HG03108 (cell line): ENCODE measurements around the gene SEC24D.
"Not testable (repeated sequence)": the region's sequence is repeated elsewhere in the genome, so short reads cannot be mapped to it uniquely, and the experiment has no call there.

Experiments
- ATAC-seq: cut with Tn5 transposase; IDR thresholded peaks from one replicate; pipeline ENCODE4 v1.9.1; 2021; ENCODE audit warnings: moderate library complexity; ENCODE audit not compliant: unreplicated experiment

Gene SEC24D

GRCh38 chr4:118835571-118836300, at the start of gene SEC24D:
TSS of gene SEC24D (minus strand) at chr4:118836126. CDS start at chr4:118833696, 2,430 bp downstream.
- ATAC-seq: peak; percentile 64

- ATAC-seq: no peak
Measured at GRCh38 chr4:118884716-118885115, 48.8 kb upstream of the SEC24D start.

- ATAC-seq: no peak
Measured at GRCh38 chr4:118883861-118884260, 47.9 kb upstream of the SEC24D start.

- no peak for ATAC-seq
Measured at GRCh38 chr4:118881512-118882146, 45.7 kb upstream of the SEC24D start.

GRCh38 chr4:118879409-118879808, 43.5 kb upstream of the SEC24D start:
- no peak for ATAC-seq

- not testable (repeated sequence) for ATAC-seq
Measured at GRCh38 chr4:118878507-118878906, 42.6 kb upstream of the SEC24D start.

- no peak for ATAC-seq
Measured at GRCh38 chr4:118877797-118878196, 41.9 kb upstream of the SEC24D start.

GRCh38 chr4:118872181-118872580, 36.3 kb upstream of the SEC24D start:
- no peak for ATAC-seq

- no peak for ATAC-seq
Measured at GRCh38 chr4:118869808-118870342, 33.9 kb upstream of the SEC24D start.

- ATAC-seq: no peak
Measured at GRCh38 chr4:118867311-118868067, 31.6 kb upstream of the SEC24D start.

- ATAC-seq: no peak
Measured at GRCh38 chr4:118866442-118866841, 30.5 kb upstream of the SEC24D start.

- peak; percentile 67 for ATAC-seq
Measured at GRCh38 chr4:118865091-118865708, 29.3 kb upstream of the SEC24D start.

- ATAC-seq: no peak
Measured at GRCh38 chr4:118858779-118859178, 22.9 kb upstream of the SEC24D start.

- no peak for ATAC-seq
Measured at GRCh38 chr4:118857760-118858159, 21.8 kb upstream of the SEC24D start.

- peak; percentile 90 for ATAC-seq
Measured at GRCh38 chr4:118850488-118851173, 14.7 kb upstream of the SEC24D start.

GRCh38 chr4:118849867-118850487, 14.1 kb upstream of the SEC24D start:
- no peak for ATAC-seq

- no peak for ATAC-seq
Measured at GRCh38 chr4:118848901-118849300, 13.0 kb upstream of the SEC24D start.

- no peak for ATAC-seq
Measured at GRCh38 chr4:118848242-118848641, 12.3 kb upstream of the SEC24D start.

- no peak for ATAC-seq
Measured at GRCh38 chr4:118846979-118847378, 11.1 kb upstream of the SEC24D start.

GRCh38 chr4:118845552-118846050, 9.7 kb upstream of the SEC24D start:
- ATAC-seq: no peak
